Effector memory CD4-positive, alpha-beta T cell (primary cell): ENCODE results near the gene RYK.

Experiments
- DNase-seq, 3 donors: peaks; one replicate each; pipeline ENCODE4 v3.0.0-alpha.2; 2020
- H3K27ac ChIP-seq: 2 replicates; pipeline ENCODE4 v1.7.0; 2013; ENCODE audit warnings: mild to moderate bottlenecking, low read length, moderate library complexity; ENCODE audit not compliant: insufficient read depth, poor library complexity, severe bottlenecking
- H3K27me3 ChIP-seq: replicated peaks from 2 replicates; pipeline ENCODE4 v1.7.0; 2013; ENCODE audit warnings: mild to moderate bottlenecking, low read length; ENCODE audit not compliant: insufficient read depth, control insufficient read depth, poor library complexity, severe bottlenecking
- H3K36me3 ChIP-seq: 2 replicates; pipeline ENCODE4 v1.7.0; 2013; ENCODE audit warnings: mild to moderate bottlenecking, low read length, moderate library complexity; ENCODE audit not compliant: control insufficient read depth, insufficient read depth
- H3K4me1 ChIP-seq: 2 replicates; pipeline ENCODE4 v1.7.0; 2013; ENCODE audit warnings: low read length, mild to moderate bottlenecking; ENCODE audit not compliant: control insufficient read depth, insufficient read depth, poor library complexity, severe bottlenecking
- H3K4me3 ChIP-seq: 2 replicates; pipeline ENCODE4 v1.7.0; 2013; ENCODE audit warnings: low read length, low read depth, mild to moderate bottlenecking; ENCODE audit not compliant: insufficient read depth, poor library complexity, severe bottlenecking
- H3K9me3 ChIP-seq: 2 replicates; pipeline ENCODE4 v1.7.0; 2013; ENCODE audit warnings: mild to moderate bottlenecking, low read length, moderate library complexity; ENCODE audit not compliant: control insufficient read depth

Gene RYK

GRCh38 chr3:134239538-134239937 lies 11.1 kb downstream of the RYK start:
- no peak for DNase-seq
- H3K27me3 ChIP-seq, result no peaks in the 10 kb centered on the region
- H3K4me1 ChIP-seq, result no peaks in the 10 kb centered on the region
- H3K9me3 ChIP-seq, result no peaks in the 10 kb centered on the region
- no peaks in the 10 kb centered on the region for H3K36me3 ChIP-seq
- no peak overlapping the region for H3K4me3 ChIP-seq
- H3K27ac ChIP-seq, result no peak overlapping the region

DNA sequence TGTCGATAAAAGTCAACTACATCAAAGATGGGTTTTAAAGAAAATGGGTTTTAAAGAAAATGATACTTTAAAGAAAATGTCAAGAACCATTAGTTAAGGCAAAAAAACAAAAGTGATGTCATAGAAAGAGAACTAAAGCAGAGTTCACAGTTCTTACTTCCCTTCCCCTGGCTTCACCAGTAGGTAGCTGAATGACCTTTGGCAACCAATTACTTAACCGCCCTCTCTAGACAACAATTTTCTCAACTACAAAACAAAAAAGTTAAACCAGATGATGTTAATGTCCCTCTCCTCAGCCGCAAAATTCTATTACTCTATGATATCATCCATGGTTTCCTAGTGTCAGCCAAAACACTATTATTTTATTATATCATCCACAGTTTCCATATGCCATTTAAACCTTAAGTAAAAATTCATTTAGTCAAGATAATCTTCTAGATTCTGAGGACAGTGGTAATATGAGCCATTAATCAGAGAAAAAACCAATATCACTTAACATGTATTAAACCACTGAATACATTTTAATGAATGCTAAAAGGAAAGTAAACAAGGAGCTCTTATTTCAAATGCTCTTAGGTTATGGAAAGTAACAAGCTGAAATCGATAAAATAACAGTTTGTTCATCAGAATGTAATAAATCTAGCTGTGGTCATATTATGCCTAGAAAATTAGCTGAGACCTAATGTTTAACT lies 13.1 kb downstream of the RYK start:
- no peak for DNase-seq
- H3K9me3 ChIP-seq, result no peaks in the 10 kb centered on the region
- H3K4me1 ChIP-seq, result no peaks in the 10 kb centered on the region
- H3K36me3 ChIP-seq, result no peaks in the 10 kb centered on the region
- no peak overlapping the region for H3K27ac ChIP-seq
- no peaks in the 10 kb centered on the region for H3K27me3 ChIP-seq
- no peak overlapping the region for H3K4me3 ChIP-seq

- Histone ChIP-seq H3K4me3 (no peak overlapping the region), H3K27ac (no peak overlapping the region), H3K4me1 (peaks cover 2% of the 10 kb centered on the region), H3K9me3 (no peaks in the 10 kb centered on the region), H3K36me3 (no peaks in the 10 kb centered on the region), H3K27me3 (no peaks in the 10 kb centered on the region)
- no peak for DNase-seq
Measured at GRCh38 chr3:134236505-134237170, 14.0 kb downstream of the RYK start.

DNA sequence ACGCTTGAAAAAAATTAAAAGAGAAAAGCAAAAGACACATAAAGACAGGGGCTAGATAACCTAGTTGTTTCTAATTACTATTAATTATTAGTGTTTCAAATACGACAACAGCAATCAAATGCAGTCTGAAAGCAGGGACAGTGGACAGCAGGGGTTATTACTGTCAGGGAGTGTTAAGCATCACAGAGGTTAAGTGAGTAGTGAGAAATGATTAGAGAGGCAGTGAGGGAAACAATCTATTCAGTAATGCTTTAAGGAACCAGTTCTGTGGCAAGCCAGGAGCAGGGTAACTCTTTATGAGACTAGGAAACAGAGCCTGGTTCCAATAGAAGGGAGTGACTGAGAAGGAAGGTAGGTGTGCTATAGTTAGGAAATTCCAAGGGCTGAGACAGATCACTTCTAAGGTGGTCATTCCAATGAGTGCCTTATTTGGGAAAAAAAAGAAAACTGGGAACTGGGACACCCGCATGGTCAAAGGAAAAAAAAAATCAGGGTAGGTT lies 15.0 kb downstream of the RYK start:
- H3K4me3 ChIP-seq, result no peak overlapping the region
- no peaks in the 10 kb centered on the region for H3K9me3 ChIP-seq
- no peak for DNase-seq
- H3K4me1 ChIP-seq, result peaks cover 3% of the 10 kb centered on the region
- no peak overlapping the region for H3K27ac ChIP-seq
- no peaks in the 10 kb centered on the region for H3K27me3 ChIP-seq
- H3K36me3 ChIP-seq, result no peaks in the 10 kb centered on the region

- H3K27ac ChIP-seq, result no peak overlapping the region
- no peaks in the 10 kb centered on the region for H3K9me3 ChIP-seq
- H3K27me3 ChIP-seq, result no peaks in the 10 kb centered on the region
- DNase-seq, result no peak
- H3K36me3 ChIP-seq, result no peaks in the 10 kb centered on the region
- peaks cover 3% of the 10 kb centered on the region for H3K4me1 ChIP-seq
- no peak overlapping the region for H3K4me3 ChIP-seq
Measured at GRCh38 chr3:134232951-134233350, 17.7 kb downstream of the RYK start.

DNA sequence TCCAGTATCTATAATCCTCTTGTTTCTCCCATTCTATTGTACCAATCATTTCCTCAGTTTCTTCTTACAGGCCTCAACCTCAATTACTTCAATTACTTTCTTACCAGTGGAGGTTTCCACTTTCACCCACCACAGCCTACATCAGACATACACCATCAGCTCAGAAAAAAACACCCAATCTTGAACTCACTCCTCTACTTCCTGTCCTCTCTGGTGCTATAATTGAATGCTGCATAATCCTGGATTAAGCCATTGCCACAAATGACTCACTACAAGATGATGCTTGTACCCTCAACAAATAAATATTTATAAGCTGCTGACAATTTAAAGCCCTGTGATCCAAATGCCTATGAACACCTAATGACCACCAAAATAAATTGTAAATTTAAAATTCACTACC lies 18.5 kb downstream of the RYK start:
- no peak for DNase-seq
- H3K4me3 ChIP-seq, result no peak overlapping the region
- H3K9me3 ChIP-seq, result no peaks in the 10 kb centered on the region
- peaks cover 3% of the 10 kb centered on the region for H3K4me1 ChIP-seq
- no peaks in the 10 kb centered on the region for H3K36me3 ChIP-seq
- H3K27me3 ChIP-seq, result no peaks in the 10 kb centered on the region
- no peak overlapping the region for H3K27ac ChIP-seq

DNA sequence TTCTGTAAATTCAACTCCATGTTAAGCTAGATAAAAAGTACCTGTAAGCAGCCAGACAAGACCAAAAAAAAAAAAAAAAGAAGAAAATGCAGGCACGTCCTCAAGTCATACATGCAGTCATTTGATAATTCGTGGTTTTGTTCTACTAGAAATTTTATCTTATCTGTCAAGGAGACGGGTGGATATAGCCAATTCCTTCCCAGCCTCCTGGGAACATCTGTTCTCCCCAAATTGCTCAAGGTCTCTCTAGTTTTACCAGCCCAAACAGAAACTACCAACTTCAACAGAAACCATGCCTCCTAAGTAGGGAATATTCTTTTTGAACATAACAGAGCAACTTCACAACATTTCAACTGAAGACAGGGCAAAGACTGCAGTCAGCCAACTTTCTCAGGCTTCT lies 19.5 kb downstream of the RYK start:
- no peaks in the 10 kb centered on the region for H3K36me3 ChIP-seq
- DNase-seq, result no peak
- no peak overlapping the region for H3K27ac ChIP-seq
- no peaks in the 10 kb centered on the region for H3K27me3 ChIP-seq
- no peak overlapping the region for H3K4me3 ChIP-seq
- peaks cover 3% of the 10 kb centered on the region for H3K4me1 ChIP-seq
- H3K9me3 ChIP-seq, result no peaks in the 10 kb centered on the region

DNA sequence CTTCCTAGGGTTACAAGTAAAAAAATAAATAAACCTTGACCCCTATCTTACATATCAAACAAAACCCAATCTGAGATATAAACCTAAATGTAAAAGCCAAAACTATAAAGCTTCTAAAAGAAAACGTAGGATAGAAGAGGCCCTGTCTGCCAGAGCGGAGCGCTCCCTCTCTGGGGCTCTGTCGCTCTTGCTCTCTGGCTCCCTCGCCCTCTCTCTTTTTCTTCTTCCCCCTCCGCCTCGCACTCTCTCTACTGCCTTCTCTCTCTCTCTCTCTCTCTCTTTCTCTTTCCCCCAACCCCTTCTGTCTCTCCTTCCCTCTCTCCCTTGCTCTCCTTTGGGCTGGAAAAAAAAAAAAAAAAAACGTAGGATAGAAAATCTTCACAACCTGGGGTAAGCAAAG lies 21.6 kb downstream of the RYK start:
- no peaks in the 10 kb centered on the region for H3K36me3 ChIP-seq
- no peak overlapping the region for H3K4me3 ChIP-seq
- no peak for DNase-seq
- H3K4me1 ChIP-seq, result peaks cover 3% of the 10 kb centered on the region
- H3K27ac ChIP-seq, result no peak overlapping the region
- no peaks in the 10 kb centered on the region for H3K27me3 ChIP-seq
- H3K9me3 ChIP-seq, result no peaks in the 10 kb centered on the region

DNA sequence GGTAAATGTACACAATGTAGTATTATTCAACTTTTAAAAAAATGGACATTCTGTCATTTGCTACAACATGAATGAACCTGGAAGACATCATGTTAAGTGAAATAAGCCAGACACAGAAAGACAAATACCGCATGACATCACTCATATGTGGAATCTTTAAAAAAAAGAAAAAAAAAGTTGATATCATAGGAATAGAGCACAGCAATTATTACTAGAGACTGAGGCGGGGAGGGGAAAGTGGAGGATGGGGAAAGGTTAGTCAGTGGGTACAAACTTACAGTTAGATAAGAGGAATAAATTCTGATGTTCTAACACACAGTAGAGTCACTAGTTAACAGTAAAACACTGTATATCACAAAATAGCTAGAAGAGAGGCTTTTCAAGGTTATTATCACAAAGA lies 22.2 kb downstream of the RYK start:
- H3K9me3 ChIP-seq, result no peaks in the 10 kb centered on the region
- H3K27me3 ChIP-seq, result no peaks in the 10 kb centered on the region
- H3K4me1 ChIP-seq, result peaks cover 3% of the 10 kb centered on the region
- no peak overlapping the region for H3K27ac ChIP-seq
- no peaks in the 10 kb centered on the region for H3K36me3 ChIP-seq
- no peak for DNase-seq
- no peak overlapping the region for H3K4me3 ChIP-seq

DNA sequence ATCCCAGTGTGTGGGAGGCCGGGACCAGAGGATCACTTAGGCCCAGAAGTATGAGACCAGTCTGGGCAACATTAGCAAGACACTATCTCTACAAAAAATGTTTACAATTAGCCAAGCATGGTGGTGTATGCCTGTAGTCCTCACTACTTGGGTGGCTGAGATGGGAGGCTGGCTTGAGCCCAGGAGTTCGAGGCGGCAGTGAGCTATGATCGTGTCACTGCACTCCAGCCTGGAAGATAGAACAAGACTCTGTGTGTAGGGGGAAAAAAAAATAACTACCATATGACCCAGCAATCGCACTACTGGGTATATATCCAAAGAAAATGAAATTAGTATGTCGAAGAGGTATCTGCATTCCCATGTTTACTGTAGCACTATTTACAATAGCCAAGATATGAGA lies 22.6 kb downstream of the RYK start:
- DNase-seq, result no peak
- Histone ChIP-seq H3K27me3 (no peaks in the 10 kb centered on the region), H3K9me3 (no peaks in the 10 kb centered on the region), H3K36me3 (no peaks in the 10 kb centered on the region), H3K27ac (no peak overlapping the region), H3K4me3 (no peak overlapping the region), H3K4me1 (peaks cover 3% of the 10 kb centered on the region)
